ENCODE results near the gene STPG4.
"Not testable (repeated sequence)": the region's sequence is repeated elsewhere in the genome, so short reads cannot be mapped to it uniquely, and the experiment has no call there.

STPG4 gene

GRCh38 chr2:47155091-47155876 lies at the start of gene STPG4:
Gene STPG4, minus strand, starts transcription at chr2:47155308. Its CDS starts 57 bp downstream, at chr2:47155251.
- no peak for DNase-seq (ENCODE audit: low read depth in 3 of 3)

- DNase-seq (ENCODE audit: low read depth in 3 of 3), result no peak
Observed at GRCh38 chr2:47204691-47205090, 49.6 kb upstream of the STPG4 start.

GRCh38 chr2:47203995-47204394 lies 48.9 kb upstream of the STPG4 start:
- no peak for DNase-seq (ENCODE audit: low read depth in 3 of 3)

- DNase-seq (ENCODE audit: low read depth in 3 of 3), result no peak
Observed at GRCh38 chr2:47201224-47201623, 46.1 kb upstream of the STPG4 start.

- no peak for DNase-seq (ENCODE audit: low read depth in 3 of 3)
Observed at GRCh38 chr2:47198985-47199451, 43.9 kb upstream of the STPG4 start.

GRCh38 chr2:47196499-47196898 lies 41.4 kb upstream of the STPG4 start:
- no peak for DNase-seq (ENCODE audit: low read depth in 3 of 3)

- DNase-seq (ENCODE audit: low read depth in 3 of 3), result no peak
Observed at GRCh38 chr2:47196046-47196445, 40.9 kb upstream of the STPG4 start.

- no peak for DNase-seq (ENCODE audit: low read depth in 3 of 3)
Observed at GRCh38 chr2:47195148-47195547, 40.0 kb upstream of the STPG4 start.

GRCh38 chr2:47194410-47194809 lies 39.3 kb upstream of the STPG4 start:
- no peak for DNase-seq (ENCODE audit: low read depth in 3 of 3)

- DNase-seq (ENCODE audit: low read depth in 3 of 3), result no peak
Observed at GRCh38 chr2:47193607-47194006, 38.5 kb upstream of the STPG4 start.

- DNase-seq (ENCODE audit: low read depth in 3 of 3), result no peak
Observed at GRCh38 chr2:47190188-47190881, 35.2 kb upstream of the STPG4 start.

GRCh38 chr2:47189635-47190034 lies 34.5 kb upstream of the STPG4 start:
- no peak for DNase-seq (ENCODE audit: low read depth in 3 of 3)

GRCh38 chr2:47187069-47187468 lies 32.0 kb upstream of the STPG4 start:
- DNase-seq (ENCODE audit: low read depth in 3 of 3), result no peak

- no peak for DNase-seq (ENCODE audit: low read depth in 3 of 3)
Observed at GRCh38 chr2:47186351-47186750, 31.2 kb upstream of the STPG4 start.

- DNase-seq (ENCODE audit: low read depth in 3 of 3), result not testable (repeated sequence)
Observed at GRCh38 chr2:47185098-47185497, 30.0 kb upstream of the STPG4 start.

- DNase-seq (ENCODE audit: low read depth in 3 of 3), result no peak
Observed at GRCh38 chr2:47181176-47181575, 26.1 kb upstream of the STPG4 start.

- DNase-seq (ENCODE audit: low read depth in 3 of 3), result no peak
Observed at GRCh38 chr2:47180531-47180930, 25.4 kb upstream of the STPG4 start.

- DNase-seq (ENCODE audit: low read depth in 3 of 3), result no peak
Observed at GRCh38 chr2:47179388-47179787, 24.3 kb upstream of the STPG4 start.

GRCh38 chr2:47178341-47178740 lies 23.2 kb upstream of the STPG4 start:
- no peak for DNase-seq (ENCODE audit: low read depth in 3 of 3)

- DNase-seq (ENCODE audit: low read depth in 3 of 3), result no peak
Observed at GRCh38 chr2:47177043-47177565, 22.0 kb upstream of the STPG4 start.

- peak in 2 of 3 experiments; percentile 11 to 17 for DNase-seq (ENCODE audit: low read depth in 3 of 3)
Observed at GRCh38 chr2:47174733-47175361, 19.7 kb upstream of the STPG4 start.

GRCh38 chr2:47173986-47174732 lies 19.1 kb upstream of the STPG4 start:
- DNase-seq (ENCODE audit: low read depth in 3 of 3), result no peak

Data from stimulated activated CD4-positive, alpha-beta T cell treated with anti-CD3 and anti-CD28 coated beads, TNF-alpha, amount 100 ng/mL, for 24 hours (primary cell).